MCF 10A (cell line): ENCODE results near the gene PTPRE. TPM values are rescaled to one million over a fixed set of nuclear protein-coding genes. Genes with fewer than 3 reads are reported as not detected.

Experiments
- BruUV-seq: library from RNA; stranded (reverse); fragments of 400-500 nt; replicated peaks from 2 replicates; lab custom pipeline; 2021; lab: Mats Ljungman, UMichigan
- CTCF ChIA-PET: fragments of 300-600 bp; sonication (Branson Sonifier 250); formaldehyde crosslinking; extraction: SDS; loops from one replicate; lab custom pipeline; 2021; ENCODE audit warnings: antibody characterized with exemption, inconsistent platforms; lab: Yijun Ruan, JAX
- POLR2A ChIA-PET: fragments of 300-600, 350-650 bp; sonication (Branson Sonifier 250); formaldehyde crosslinking; extraction: SDS; loops from one replicate; lab custom pipeline; 2020; ENCODE audit warnings: antibody characterized with exemption, inconsistent platforms; lab: Yijun Ruan, JAX
- DNase-seq: peaks from one replicate; pipeline ENCODE4 v3.0.0-alpha.2; 2018; ENCODE audit not compliant: unreplicated experiment
- H3K27ac Mint-ChIP-seq: one replicate; pipeline ENCODE4 v1.8.0; 2022; ENCODE audit warnings: mild to moderate bottlenecking, low read depth, mixed read lengths; ENCODE audit not compliant: unreplicated experiment
- H3K27me3 Mint-ChIP-seq: one replicate; pipeline ENCODE4 v1.8.0; 2022; ENCODE audit warnings: mixed read lengths; ENCODE audit not compliant: insufficient read depth, unreplicated experiment
- H3K36me3 Mint-ChIP-seq: one replicate; pipeline ENCODE4 v1.8.0; 2022; ENCODE audit warnings: mild to moderate bottlenecking, moderate library complexity, mixed read lengths; ENCODE audit not compliant: insufficient read depth, unreplicated experiment
- H3K4me1 Mint-ChIP-seq: one replicate; pipeline ENCODE4 v1.8.0; 2022; ENCODE audit warnings: mixed read lengths; ENCODE audit not compliant: insufficient read depth, unreplicated experiment
- H3K4me3 Mint-ChIP-seq: one replicate; pipeline ENCODE4 v1.8.0; 2022; ENCODE audit warnings: mild to moderate bottlenecking, moderate library complexity, mixed read lengths; ENCODE audit not compliant: unreplicated experiment
- H3K9me3 Mint-ChIP-seq: one replicate; pipeline ENCODE4 v1.8.0; 2022; ENCODE audit warnings: mixed read lengths; ENCODE audit not compliant: unreplicated experiment
- intact Hi-C: fragments of 100-400 bp; cut with micrococcal nuclease; formaldehyde crosslinking; loops from 2 replicates; pipeline ENCODE4 v1.14.1; 2022
- total RNA-seq: library from RNA; stranded (reverse); gene quantifications from 2 replicates; pipeline ENCODE4 v1.2.3, GENCODE V29; 2022
- TF ChIP-seq, protein P1 (sequence below): fragments of 200-600 bp; IDR thresholded peaks from one replicate; pipeline ENCODE4 v1.8.0; 2022; ENCODE audit warnings: antibody characterized with exemption, mild to moderate bottlenecking; ENCODE audit not compliant: unreplicated experiment

The PTPRE gene
- total RNA-seq, 1 experiment from 2014 or later = 34.6 TPM

DNA sequence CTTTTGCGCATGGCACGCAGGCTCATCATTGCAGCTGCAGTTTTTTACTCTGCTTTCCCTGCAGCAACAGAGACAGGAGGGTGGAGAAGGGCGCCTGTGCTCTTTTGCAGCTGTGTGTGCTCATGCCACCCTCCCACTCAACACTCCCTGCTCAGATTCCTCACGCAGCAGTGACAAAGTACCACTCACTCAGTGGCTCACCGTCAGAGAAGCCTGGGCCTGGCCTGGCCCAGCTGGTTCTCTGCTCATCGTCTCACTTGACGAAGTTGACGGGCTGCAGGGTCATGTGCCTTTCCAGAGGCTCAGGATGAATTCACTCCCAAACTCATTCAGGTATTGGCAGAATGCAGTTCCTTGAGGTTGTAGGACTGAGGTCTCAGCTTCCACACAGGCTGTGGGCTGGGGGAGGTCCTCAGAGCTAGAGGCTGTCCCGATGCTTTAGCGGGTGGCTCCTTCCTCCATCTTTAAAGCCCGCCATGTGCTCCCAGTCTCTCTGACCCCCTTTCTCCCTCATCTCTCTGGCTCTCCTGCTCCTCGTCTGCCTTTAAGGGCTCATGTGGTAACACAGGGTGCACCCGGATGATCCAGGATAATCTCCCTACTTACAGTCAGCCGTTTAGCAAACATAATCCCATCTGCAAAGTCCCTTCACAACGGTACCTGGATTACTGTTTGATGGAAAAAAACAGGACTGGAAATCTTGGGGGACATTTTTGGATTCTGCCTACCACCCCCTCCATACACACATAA is 25.8 kb downstream of the PTPRE start:
- Mint-ChIP-seq H3K27me3 (no peaks in the 10 kb centered on the region), H3K9me3 (no peaks in the 10 kb centered on the region), H3K4me3 (no peak overlapping the region), H3K36me3 (no peaks in the 10 kb centered on the region), H3K4me1 (peaks cover 5% of the 10 kb centered on the region), H3K27ac (no peak overlapping the region)
- DNase-seq = no peak
- intact Hi-C loops = no loop called here
- BruUV-seq = no TSS peak
- TF ChIP-seq, protein P1, sequence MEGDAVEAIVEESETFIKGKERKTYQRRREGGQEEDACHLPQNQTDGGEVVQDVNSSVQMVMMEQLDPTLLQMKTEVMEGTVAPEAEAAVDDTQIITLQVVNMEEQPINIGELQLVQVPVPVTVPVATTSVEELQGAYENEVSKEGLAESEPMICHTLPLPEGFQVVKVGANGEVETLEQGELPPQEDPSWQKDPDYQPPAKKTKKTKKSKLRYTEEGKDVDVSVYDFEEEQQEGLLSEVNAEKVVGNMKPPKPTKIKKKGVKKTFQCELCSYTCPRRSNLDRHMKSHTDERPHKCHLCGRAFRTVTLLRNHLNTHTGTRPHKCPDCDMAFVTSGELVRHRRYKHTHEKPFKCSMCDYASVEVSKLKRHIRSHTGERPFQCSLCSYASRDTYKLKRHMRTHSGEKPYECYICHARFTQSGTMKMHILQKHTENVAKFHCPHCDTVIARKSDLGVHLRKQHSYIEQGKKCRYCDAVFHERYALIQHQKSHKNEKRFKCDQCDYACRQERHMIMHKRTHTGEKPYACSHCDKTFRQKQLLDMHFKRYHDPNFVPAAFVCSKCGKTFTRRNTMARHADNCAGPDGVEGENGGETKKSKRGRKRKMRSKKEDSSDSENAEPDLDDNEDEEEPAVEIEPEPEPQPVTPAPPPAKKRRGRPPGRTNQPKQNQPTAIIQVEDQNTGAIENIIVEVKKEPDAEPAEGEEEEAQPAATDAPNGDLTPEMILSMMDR = no peak
- ChIA-PET POLR2A (no interaction called here), CTCF (interaction anchor here (1.0 to 1.9 kb wide), 2 partner anchors 9 to 13 kb away, joined by 4 read pairs; no protein-coding TSS in a partner anchor)

DNA sequence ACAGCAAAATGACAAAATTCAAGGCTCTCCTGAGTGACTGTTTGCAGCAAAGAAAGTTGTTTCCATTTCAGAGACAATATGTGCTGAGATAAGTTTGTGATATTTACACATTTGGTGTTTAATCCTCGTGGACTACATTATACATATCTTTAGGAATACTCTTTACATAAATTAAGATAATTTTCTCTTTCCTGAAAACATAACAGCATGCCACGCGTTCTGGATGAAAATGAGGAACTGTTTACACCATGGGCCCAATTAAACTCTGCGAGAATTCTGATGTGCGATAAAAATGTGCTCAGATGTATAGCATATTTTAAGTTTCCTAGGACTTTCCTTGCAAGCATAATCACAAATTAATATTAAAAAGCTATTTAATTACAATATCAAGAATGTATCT is 26.4 kb downstream of the PTPRE start:
- intact Hi-C loops = no loop called here
- POLR2A ChIA-PET = no interaction called here
- Mint-ChIP-seq H3K4me3 (no peak overlapping the region), H3K9me3 (no peaks in the 10 kb centered on the region), H3K27ac (no peak overlapping the region), H3K4me1 (peaks cover 5% of the 10 kb centered on the region), H3K36me3 (no peaks in the 10 kb centered on the region), H3K27me3 (no peaks in the 10 kb centered on the region)
- DNase-seq = no peak
- no TSS peak for BruUV-seq
- TF ChIP-seq, protein P1 = no peak
- CTCF ChIA-PET = no interaction called here

- Mint-ChIP-seq H3K4me1 (peaks cover 5% of the 10 kb centered on the region), H3K4me3 (no peak overlapping the region), H3K27ac (no peak overlapping the region), H3K27me3 (no peaks in the 10 kb centered on the region), H3K9me3 (no peaks in the 10 kb centered on the region), H3K36me3 (no peaks in the 10 kb centered on the region)
- ChIA-PET POLR2A (interaction anchor here (0.7 kb wide), 1 partner anchor 12 kb away, joined by 3 read pairs; no protein-coding TSS in a partner anchor), CTCF (interaction anchor here (0.7 kb wide), 1 partner anchor 661 kb away, joined by 4 read pairs; no protein-coding TSS in a partner anchor)
- intact Hi-C loops = no loop called here
- TF ChIP-seq, protein P1 = no peak
- no peak for DNase-seq
- BruUV-seq = no TSS peak
Observed at GRCh38 chr10:127934383-127934782, 27.5 kb downstream of the PTPRE start.

DNA sequence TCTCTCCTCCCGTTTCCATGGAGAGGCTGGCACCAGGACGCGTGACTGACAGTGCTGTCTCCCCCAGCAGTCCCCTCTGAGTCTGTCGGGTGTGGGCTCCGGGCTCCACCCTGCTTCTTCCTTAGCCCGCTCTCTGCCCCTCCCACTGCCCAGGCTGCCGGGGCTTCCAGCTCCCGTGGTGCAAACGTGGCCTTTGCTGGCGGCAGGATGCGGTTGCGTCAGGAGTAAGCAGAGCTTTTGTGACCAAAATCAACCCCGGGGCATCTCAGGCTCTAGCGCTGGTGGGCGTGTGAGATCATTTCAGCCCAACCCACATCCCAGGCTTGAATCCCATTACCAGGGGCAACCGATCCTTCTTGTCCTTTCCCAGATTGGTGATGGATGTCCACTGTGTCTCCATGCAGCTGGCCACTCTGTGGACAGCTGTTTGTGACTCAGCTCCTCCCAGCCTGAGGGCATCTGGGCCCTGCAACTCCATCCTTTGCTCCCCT is 28.2 kb downstream of the PTPRE start:
- intact Hi-C loops = no loop called here
- Mint-ChIP-seq H3K27me3 (no peaks in the 10 kb centered on the region), H3K4me3 (no peak overlapping the region), H3K9me3 (no peaks in the 10 kb centered on the region), H3K36me3 (no peaks in the 10 kb centered on the region), H3K27ac (no peak overlapping the region), H3K4me1 (peaks cover 5% of the 10 kb centered on the region)
- POLR2A ChIA-PET = no interaction called here
- CTCF ChIA-PET = interaction anchor here (0.6 to 2.4 kb wide), 4 partner anchors 16 to 598 kb away, joined by 3 to 6 read pairs (median 3); partner anchors contain the start of gene PTPRE
- TF ChIP-seq, protein P1 = no peak
- BruUV-seq = no TSS peak
- DNase-seq = no peak
